Measurements from ENCODE around the gene CH25H. TPM values are rescaled to one million over a fixed set of nuclear protein-coding genes. Genes with fewer than 3 reads are reported as not detected.
A peak's percentile ranks its signal among the peaks of the same experiment; 100 is the strongest.

The CH25H gene
- total RNA-seq, 1 experiment from 2014 or later: 1.0 TPM

GRCh38 chr10:89207801-89208551 is 859 bp upstream of the CH25H start:
- Histone ChIP-seq H3K79me1 (ENCODE audit: insufficient read depth, low read depth, low read length, poor library complexity, severe bottlenecking) (no peaks in the 10 kb centered on the region), H3K56ac (ENCODE audit: insufficient read length, low read depth, low read length) (no peak overlapping the region), H3T11ph (ENCODE audit: low read length) (no peak overlapping the region), H4K91ac (ENCODE audit: insufficient read length, low read depth, low read length) (no peak overlapping the region), H2BK20ac (ENCODE audit: low read depth, low read length, poor library complexity, severe bottlenecking) (no peak overlapping the region), H3K4me1 (ENCODE audit: insufficient read depth, low read length) (no peaks in the 10 kb centered on the region), H2AK5ac (ENCODE audit: insufficient read length, low read length) (no peak overlapping the region), H3K27me3 (ENCODE audit: insufficient read depth, low read length) (peaks cover 22% of the 10 kb centered on the region; the same call in 1 of the 2 replicates), H4K20me1 (ENCODE audit: control insufficient read depth, insufficient read depth, insufficient read length) (no peaks in the 10 kb centered on the region), H2AFZ (ENCODE audit: low read length) (no peak overlapping the region), H2BK120ac (ENCODE audit: low read depth, low read length, poor library complexity, severe bottlenecking) (no peak overlapping the region), H3K9ac (ENCODE audit: extremely low read depth, insufficient read length, low read length) (no peak overlapping the region), H3K14ac (ENCODE audit: insufficient read depth, low read length) (no peak overlapping the region), H4K5ac (ENCODE audit: insufficient read length, low read depth, low read length) (no peak overlapping the region), H3K18ac (ENCODE audit: insufficient read length, low read depth, low read length) (no peak overlapping the region), H3K27ac (ENCODE audit: insufficient read length, low read depth, low read length) (no peak overlapping the region), H3K23me2 (ENCODE audit: insufficient read length, low read depth, low read length, poor library complexity, severe bottlenecking) (peaks cover 20% of the 10 kb centered on the region), H3K79me2 (ENCODE audit: insufficient read depth, low read length) (no peaks in the 10 kb centered on the region), H3K23ac (ENCODE audit: insufficient read length, low read depth, low read length) (no peak overlapping the region), H4K8ac (replicated peaks; ENCODE audit: insufficient read length, low read depth, low read length) (no peak overlapping the region), H2BK5ac (ENCODE audit: insufficient read length, low read length) (no peak overlapping the region), H3K4me2 (ENCODE audit: insufficient read depth, insufficient read length, low read length) (peak overlapping the region; percentile 92), H2BK15ac (ENCODE audit: low read depth, low read length) (no peak overlapping the region), H3K9me3 (ENCODE audit: control insufficient read depth, low read depth, low read length) (no peaks in the 10 kb centered on the region), H2BK12ac (ENCODE audit: insufficient read length, low read depth, low read length) (no peak overlapping the region), H3K4ac (ENCODE audit: low read depth, low read length) (no peak overlapping the region)
- Mint-ChIP-seq H3K36me3 (ENCODE audit: insufficient read depth in 1 of 3, low read depth in 3 of 3) (no peaks in the 10 kb centered on the region), H3K9me3 (no peaks in the 10 kb centered on the region), H3K4me1 (peaks cover 18 to 22% of the 10 kb centered on the region in 2 experiments), H3K4me3 (peak overlapping the region; percentile 64 to 81), H3K27me3 (ENCODE audit: low read depth) (peaks cover 23% of the 10 kb centered on the region), H3K27ac (no peak overlapping the region)
- no CpG with 5 or more reads among the region's 60 CpGs for WGBS (ENCODE audit: extremely low coverage, insufficient read length, low lambda C conversion rate)
- TF ChIP-seq CTCF (conservative IDR thresholded peaks at IDR 0.05): no peak
- DNase-seq: peak; percentile 59

All from H9 (cell line).